ENCODE measurements around the gene NLRP9. TPM values are rescaled to one million over a fixed set of nuclear protein-coding genes. Genes with fewer than 3 reads are reported as not detected.
A peak's percentile ranks its signal among the peaks of the same experiment; 100 is the strongest.

NLRP9 gene
- total and polyA plus RNA-seq, 2 of the 4 experiments (the other 2 are of a cell fraction), result not detected

GRCh38 chr19:55672418-55672817 lies 65.8 kb downstream of the NLRP9 start:
- Histone ChIP-seq H4K5ac (ENCODE audit: low read depth, low read length) (no peak overlapping the region), H2BK120ac (ENCODE audit: low read depth, low read length) (no peak overlapping the region), H2BK5ac (ENCODE audit: low read depth, low read length, poor library complexity, severe bottlenecking) (no peak overlapping the region), H3K27ac (ENCODE audit: insufficient read depth, low read length) (no peak overlapping the region), H3K56ac (ENCODE audit: extremely low read depth, insufficient read depth, low read length) (no peak overlapping the region), H4K8ac (ENCODE audit: low read depth in 2 of 2, low read length in 2 of 2) (no peak overlapping the region), H2BK20ac (ENCODE audit: low read depth, low read length) (no peak overlapping the region), H4K20me1 (ENCODE audit: insufficient read depth, low read length) (peaks cover 64% of the 10 kb centered on the region), H3K27me3 (ENCODE audit: control insufficient read depth, insufficient read depth, low read length) (no peaks in the 10 kb centered on the region), H2AK5ac (ENCODE audit: low read depth, low read length) (no peak overlapping the region), H3K4me2 (ENCODE audit: low read depth, low read length) (no peak overlapping the region), H3K9me1 (ENCODE audit: insufficient read depth, low read length) (no peaks in the 10 kb centered on the region), H2BK15ac (ENCODE audit: low read depth, low read length) (no peak overlapping the region), H3K14ac (replicated peaks; ENCODE audit: low read depth, low read length) (no peak overlapping the region), H3K9me3 (ENCODE audit: control insufficient read depth, insufficient read depth, low read length) (no peaks in the 10 kb centered on the region), H4K91ac (ENCODE audit: insufficient read depth, low read depth, low read length) (no peak overlapping the region), H3K79me1 (ENCODE audit: low read depth in 1 of 2, low read length in 2 of 2) (peaks cover 18 to 49% of the 10 kb centered on the region in 2 experiments; a peak in 3 of 4 replicates), H3K18ac (ENCODE audit: low read depth, low read length) (no peak overlapping the region), H3K4me1 (ENCODE audit: control insufficient read depth, insufficient read depth, low read length) (peaks cover 5% of the 10 kb centered on the region; the same call in 1 of the 2 replicates), H3K4me3 (ENCODE audit: insufficient read depth, low read depth, low read length) (no peak overlapping the region), H3K23ac (ENCODE audit: low read depth, low read length) (no peak overlapping the region), H3K9ac (ENCODE audit: low read depth, low read length) (no peak overlapping the region), H3K4ac (ENCODE audit: low read depth, low read length) (no peak overlapping the region), H2AK9ac (replicated peaks; ENCODE audit: low read depth, low read length, poor library complexity) (no peak overlapping the region), H3K36me3 (ENCODE audit: control insufficient read depth, insufficient read depth, low read length) (peaks cover 39% of the 10 kb centered on the region), H2AFZ (replicated peaks; ENCODE audit: low read length, poor library complexity) (no peak overlapping the region)
- DNase-seq (peak; percentile 23), ATAC-seq (ENCODE audit: low read depth) (no peak)
- ChIA-PET POLR2A (ENCODE audit: unreplicated experiment) (no interaction called here), CTCF (interaction anchor here (0.8 kb wide), 1 partner anchor 9 kb away, joined by 3 read pairs; no protein-coding TSS in a partner anchor)
- no TSS peak for BruUV-seq (replicated peaks)
- dilution Hi-C loops (cut with HindIII; ENCODE audit: low sequenced_read_pairs, unreplicated experiment) (no loop called here), intact Hi-C loops (cut with micrococcal nuclease) (no loop called here), in situ Hi-C loops (cut with MboI; ENCODE audit: low sequenced_read_pairs) (loop anchor here (25.0 kb wide), 2 partner anchors 1210 to 1535 kb away; partner anchors contain the start of genes CDC42EP5, CNOT3 and LENG9)
- TF ChIP-seq MAZ (IDR thresholded peaks at IDR 0.05; ENCODE audit: borderline replicate concordance, low read depth, low read length), result no peak
- TF ChIP-seq CEBPB (IDR thresholded peaks at IDR 0.05; ENCODE audit: low read depth, low read length), result no peak
- no peak for TF ChIP-seq SMC3 (IDR thresholded peaks at IDR 0.05; ENCODE audit: low read depth, low read length)
- no peak for TF ChIP-seq MAFK (IDR thresholded peaks at IDR 0.05; ENCODE audit: low read depth, low read length)
- no peak for TF ChIP-seq BHLHE40 (IDR thresholded peaks at IDR 0.05; ENCODE audit: low read depth, low read length)
- TF ChIP-seq MXI1 (IDR thresholded peaks at IDR 0.05; ENCODE audit: borderline replicate concordance, low read depth, low read length), result no peak
- TF ChIP-seq RCOR1 (IDR thresholded peaks at IDR 0.05; ENCODE audit: insufficient replicate concordance, low read length), result no peak
- no CpG with 5 or more reads among the region's 5 CpGs for WGBS, 2 experiments (ENCODE audit: extremely low coverage in 2 of 2, insufficient read length in 1 of 2)

Measured in IMR-90 (cell line).